MG63 (cell line): ENCODE data around the gene TM7SF3. TPM values are rescaled to one million over a fixed set of nuclear protein-coding genes. Genes with fewer than 3 reads are reported as not detected.
"Not testable (repeated sequence)": the region's sequence is repeated elsewhere in the genome, so short reads cannot be mapped to it uniquely, and the experiment has no call there.

ENCODE experiments used
- DNase-seq: peaks from one replicate; pipeline ENCODE4 v3.0.0-alpha.2; 2020
- H3K27me3 ChIP-seq: fragments of 250-450 bp; sonication (Bioruptor Pico); 2 replicates; pipeline ENCODE4 v1.5.1; 2020; ENCODE audit warnings: mild to moderate bottlenecking, moderate library complexity
- H3K36me3 ChIP-seq: fragments of 250-450 bp; sonication (Bioruptor Pico); 2 replicates; pipeline ENCODE4 v1.5.1; 2020; ENCODE audit warnings: mild to moderate bottlenecking, moderate library complexity
- H3K4me3 ChIP-seq: fragments of 250-450 bp; sonication (Bioruptor Pico); 2 replicates; pipeline ENCODE4 v1.5.1; 2020; ENCODE audit warnings: mild to moderate bottlenecking, moderate library complexity
- H3K9me3 ChIP-seq: fragments of 250-450 bp; sonication (Bioruptor Pico); 2 replicates; pipeline ENCODE4 v1.5.1; 2020; ENCODE audit warnings: mild to moderate bottlenecking, moderate library complexity
- total RNA-seq: library from RNA; depleted of rRNA; stranded (reverse); fragments of >200 nt; shearing (Covaris generic); gene quantifications from 2 replicates; pipeline ENCODE4 v1.2.3, GENCODE V29; 2014; ENCODE audit warnings: low replicate concordance

The TM7SF3 gene
- total RNA-seq, 1 experiment from 2014 or later: 89.3 TPM

- not testable (repeated sequence) for H3K4me3 ChIP-seq, H3K27me3 ChIP-seq, DNase-seq, H3K9me3 ChIP-seq
- peaks cover 16% of the 10 kb centered on the region for H3K36me3 ChIP-seq
These were observed 52.8 kb downstream of the TM7SF3 start for GRCh38 chr12:26961391-26961790.

GRCh38 chr12:26954027-26954426 lies 60.2 kb downstream of the TM7SF3 start:
- Histone ChIP-seq H3K9me3 (no peaks in the 10 kb centered on the region), H3K36me3 (peaks cover 13% of the 10 kb centered on the region), H3K4me3 (no peak overlapping the region), H3K27me3 (no peaks in the 10 kb centered on the region)
- DNase-seq: no peak

GRCh38 chr12:26953447-26953846 lies 60.7 kb downstream of the TM7SF3 start:
- H3K27me3 ChIP-seq: no peaks in the 10 kb centered on the region
- H3K36me3 ChIP-seq: peaks cover 16% of the 10 kb centered on the region
- no peak for DNase-seq
- peaks cover 4% of the 10 kb centered on the region; the same call in 1 of the 2 replicates for H3K9me3 ChIP-seq
- no peak overlapping the region for H3K4me3 ChIP-seq

- Histone ChIP-seq H3K4me3 (no peak overlapping the region), H3K9me3 (peaks cover 27% of the 10 kb centered on the region; the same call in 1 of the 2 replicates)
These were observed 65.9 kb downstream of the TM7SF3 start for GRCh38 chr12:26948309-26948708.

GRCh38 chr12:26941215-26941594 lies 73.0 kb downstream of the TM7SF3 start:
- peaks cover 21% of the 10 kb centered on the region; the same call in 1 of the 2 replicates for H3K9me3 ChIP-seq
- H3K4me3 ChIP-seq: no peak overlapping the region
- peaks cover 10% of the 10 kb centered on the region; the same call in 1 of the 2 replicates for H3K36me3 ChIP-seq
- no peaks in the 10 kb centered on the region for H3K27me3 ChIP-seq
- DNase-seq: no peak

More at GRCh38 chr12:26948309-26948708, 65.9 kb downstream of the TM7SF3 start:
- Histone ChIP-seq H3K27me3 (no peaks in the 10 kb centered on the region), H3K36me3 (peaks cover 10% of the 10 kb centered on the region)
- no peak for DNase-seq

DNA sequence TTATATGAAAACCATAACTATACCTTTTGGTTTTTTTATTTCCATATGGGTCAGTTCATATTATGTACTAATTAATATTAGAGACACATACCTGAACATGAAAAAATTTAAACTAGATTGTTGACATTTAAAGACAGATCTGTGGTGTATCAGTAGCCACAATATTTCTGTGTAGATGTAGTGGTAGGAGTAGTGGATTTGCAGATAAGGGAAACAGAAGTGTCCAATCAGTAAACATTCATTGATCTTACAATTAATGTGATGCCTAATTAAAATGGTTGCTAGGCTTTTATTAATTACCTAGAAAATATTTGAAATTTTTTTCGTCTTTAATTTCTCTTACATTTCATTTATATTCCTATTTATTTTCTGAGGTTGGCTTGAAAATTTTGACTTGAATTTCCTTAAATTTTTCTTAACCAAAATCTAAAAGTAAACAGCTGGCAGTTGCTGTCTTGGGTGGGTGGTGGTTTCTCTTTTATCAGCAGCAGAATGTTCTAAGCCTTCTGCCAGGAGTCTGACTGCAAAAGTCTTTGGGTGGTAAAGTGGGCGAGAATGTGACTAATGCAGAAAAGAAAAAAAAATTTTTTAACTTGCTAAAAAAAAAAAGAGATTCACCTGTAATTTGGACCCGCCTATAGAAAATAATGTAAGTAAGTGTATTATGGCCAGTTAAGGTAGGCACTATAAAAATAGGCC lies 73.5 kb downstream of the TM7SF3 start:
- peaks cover 21% of the 10 kb centered on the region; the same call in 1 of the 2 replicates for H3K9me3 ChIP-seq

DNA sequence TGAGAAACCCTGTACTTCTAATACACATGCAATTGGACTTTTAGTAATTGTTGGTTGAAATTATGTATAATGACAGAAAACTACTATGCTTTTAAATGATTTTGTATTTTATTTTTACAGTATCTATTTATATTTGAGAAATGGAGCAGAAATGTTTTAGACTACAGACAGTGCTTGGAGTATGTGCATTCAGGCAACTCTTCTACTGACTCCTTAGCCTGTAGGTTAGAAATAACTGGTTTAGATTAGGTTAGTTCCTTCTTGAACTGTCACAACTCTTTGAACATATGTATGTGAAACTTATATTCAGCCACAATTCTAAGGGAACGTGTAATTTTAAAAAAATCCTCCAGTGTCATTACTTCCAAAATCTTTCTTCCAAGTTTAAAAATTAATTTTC lies 74.2 kb downstream of the TM7SF3 start:
- DNase-seq: no peak
- H3K9me3 ChIP-seq: peaks cover 17% of the 10 kb centered on the region; the same call in 1 of the 2 replicates
- peaks cover 12% of the 10 kb centered on the region; the same call in 1 of the 2 replicates for H3K36me3 ChIP-seq
- no peaks in the 10 kb centered on the region for H3K27me3 ChIP-seq
- peak overlapping the region; percentile 91 for H3K4me3 ChIP-seq

More for the DNA sequence above, 73.5 kb downstream of the TM7SF3 start:
- Histone ChIP-seq H3K27me3 (no peaks in the 10 kb centered on the region), H3K36me3 (peaks cover 12% of the 10 kb centered on the region; the same call in 1 of the 2 replicates), H3K4me3 (no peak overlapping the region)
- no peak for DNase-seq

DNA sequence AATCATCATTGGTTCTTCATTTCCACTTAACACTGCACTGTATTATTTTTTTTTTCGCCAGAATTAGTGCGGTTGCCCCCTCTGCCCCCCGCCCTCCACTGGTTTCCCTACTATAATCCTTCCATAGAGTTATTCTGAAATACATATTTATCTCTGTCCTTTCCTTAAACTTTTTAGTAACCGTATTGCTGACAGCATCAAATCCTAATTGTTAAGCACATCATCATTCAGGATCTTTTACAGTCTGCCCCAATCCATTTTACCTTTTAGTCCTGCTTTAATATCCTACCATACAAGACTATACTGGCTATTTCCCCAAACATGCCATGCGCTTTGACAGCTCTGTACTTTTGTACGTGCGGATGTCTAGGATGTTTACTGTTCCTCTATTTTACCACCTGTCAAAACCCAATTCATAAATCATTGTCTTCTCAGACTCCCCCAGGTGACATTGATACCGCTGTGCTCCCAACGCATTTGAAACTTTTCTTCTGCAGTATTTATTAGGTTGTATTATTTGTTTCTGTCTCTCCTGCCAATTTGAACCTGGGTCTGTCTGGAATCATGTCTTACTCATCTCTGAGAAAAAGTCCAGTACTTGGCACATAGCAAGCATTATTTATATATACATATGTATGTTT lies 74.9 kb downstream of the TM7SF3 start:
- Histone ChIP-seq H3K9me3 (peaks cover 10% of the 10 kb centered on the region; the same call in 1 of the 2 replicates), H3K27me3 (no peaks in the 10 kb centered on the region), H3K4me3 (peak overlapping the region; percentile 91), H3K36me3 (peaks cover 16% of the 10 kb centered on the region)
- no peak for DNase-seq

DNA sequence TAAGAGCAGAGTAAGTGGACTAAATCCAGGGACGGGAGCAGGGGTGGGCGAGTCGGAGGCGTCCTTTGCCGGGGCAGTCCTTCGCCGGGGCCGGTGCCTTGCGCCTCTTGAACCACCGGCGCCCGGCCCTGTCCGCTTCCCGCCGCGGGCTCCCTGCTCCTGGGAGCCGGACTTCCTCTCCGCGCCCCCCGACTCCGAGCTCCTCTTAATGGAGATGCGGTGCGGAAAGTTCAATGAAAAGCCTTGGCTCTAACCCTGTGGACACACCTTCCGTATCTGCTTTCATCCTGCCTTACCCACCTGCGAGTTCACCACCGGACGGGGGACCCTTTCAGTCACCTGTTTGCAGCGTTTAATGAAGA lies 75.5 kb downstream of the TM7SF3 start:
- Histone ChIP-seq H3K4me3 (peak overlapping the region; percentile 91), H3K36me3 (peaks cover 15% of the 10 kb centered on the region), H3K27me3 (no peaks in the 10 kb centered on the region), H3K9me3 (peaks cover 4% of the 10 kb centered on the region; the same call in 1 of the 2 replicates)
- no peak for DNase-seq

- no peaks in the 10 kb centered on the region for H3K27me3 ChIP-seq
- no peaks in the 10 kb centered on the region for H3K9me3 ChIP-seq
- peak; percentile 99 for DNase-seq
- peaks cover 19% of the 10 kb centered on the region for H3K36me3 ChIP-seq
- H3K4me3 ChIP-seq: peak within 1 kb of the TSS; percentile 91
These were observed 76.1 kb downstream of the TM7SF3 start, which contains the start of the genes FGFR1OP2 and INTS13 for GRCh38 chr12:26937863-26938700. FGFR1OP2 (plus strand) TSS chr12:26938470; CDS start chr12:26954159, 15,689 bp downstream. INTS13 (minus strand) TSS chr12:26937981; CDS start chr12:26936803, 1,178 bp downstream.

- Histone ChIP-seq H3K27me3 (no peaks in the 10 kb centered on the region), H3K36me3 (peaks cover 24% of the 10 kb centered on the region), H3K9me3 (no peaks in the 10 kb centered on the region), H3K4me3 (peak overlapping the region; percentile 91)
- no peak for DNase-seq
These were observed 76.7 kb downstream of the TM7SF3 start for GRCh38 chr12:26937443-26937862.

DNA sequence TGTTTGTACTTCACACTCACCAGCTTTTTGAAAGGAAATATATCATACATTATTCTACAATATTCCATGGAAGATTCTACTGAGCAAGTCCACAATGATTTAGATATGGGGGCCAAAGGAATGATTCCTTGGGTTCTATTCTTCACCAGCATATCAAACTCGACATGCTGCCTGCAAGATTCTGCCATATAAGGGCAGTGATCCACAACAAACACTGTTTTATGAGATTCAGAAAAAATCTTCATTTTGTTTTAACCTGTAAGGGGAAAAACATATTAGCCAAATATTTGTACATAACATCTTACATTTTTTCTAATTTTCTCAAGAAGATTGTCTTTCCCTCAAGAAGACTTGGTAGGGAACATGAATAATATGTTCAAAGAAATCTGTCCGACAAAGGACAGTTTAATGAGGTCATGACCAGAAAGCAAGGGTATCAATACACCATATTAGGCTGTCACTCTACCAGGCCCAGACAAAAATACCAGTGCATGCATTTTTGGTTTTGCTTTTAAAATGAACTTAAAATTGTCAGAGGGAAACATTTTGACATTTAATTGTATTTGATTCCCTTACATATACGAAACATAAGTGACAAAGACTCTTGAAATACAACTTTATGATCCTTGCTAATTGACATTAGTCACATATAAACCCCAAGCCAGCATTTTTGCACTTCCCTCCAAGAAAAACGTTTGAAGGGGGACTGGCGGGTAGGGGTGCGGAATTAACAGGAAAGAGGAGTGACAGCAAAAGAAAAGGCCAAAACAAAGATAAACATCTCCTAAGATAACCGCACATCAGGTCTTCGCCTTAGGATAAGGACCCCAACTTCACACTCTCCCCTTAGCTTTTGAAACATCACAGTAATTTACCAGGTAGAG lies 77.4 kb downstream of the TM7SF3 start:
- Histone ChIP-seq H3K36me3 (peaks cover 27% of the 10 kb centered on the region), H3K27me3 (no peaks in the 10 kb centered on the region), H3K4me3 (peak overlapping the region; percentile 91), H3K9me3 (no peaks in the 10 kb centered on the region)
- peak; percentile 14 for DNase-seq

DNA sequence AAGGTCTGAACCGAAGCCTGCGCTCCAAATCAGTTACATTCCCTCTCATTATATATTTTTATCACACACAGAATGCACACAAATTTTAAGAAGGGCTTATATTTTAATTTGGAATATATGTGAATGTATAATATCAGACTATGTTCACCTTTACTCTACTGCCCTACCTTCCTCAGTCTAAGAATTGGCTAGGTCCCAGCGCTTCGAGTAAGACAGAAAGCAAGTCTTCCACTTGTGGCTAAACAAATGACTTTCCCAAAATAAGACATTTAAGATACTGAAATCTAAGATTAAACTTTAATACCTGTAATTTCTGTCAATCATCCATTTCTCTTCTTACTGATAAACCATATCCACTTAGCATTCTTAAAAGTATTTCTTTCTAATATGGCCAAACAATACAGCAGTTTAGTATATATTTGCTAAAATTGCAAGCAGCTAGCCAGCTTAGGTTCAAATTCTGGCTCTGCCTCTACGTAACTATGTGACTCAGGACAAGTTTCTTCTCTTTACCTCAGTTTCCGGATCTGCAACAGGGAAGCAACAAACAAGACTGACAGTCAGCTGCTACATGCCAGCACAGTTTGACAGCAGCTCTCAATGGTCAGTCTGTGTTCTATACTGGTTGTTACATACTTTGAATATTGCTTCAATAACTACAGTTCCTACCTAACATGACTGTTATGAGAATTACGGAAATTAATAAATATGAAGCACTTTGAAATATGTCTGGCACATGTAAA lies 78.4 kb downstream of the TM7SF3 start:
- H3K4me3 ChIP-seq: peak overlapping the region; percentile 91
- no peak for DNase-seq
- H3K27me3 ChIP-seq: no peaks in the 10 kb centered on the region
- no peaks in the 10 kb centered on the region for H3K9me3 ChIP-seq
- peaks cover 30% of the 10 kb centered on the region for H3K36me3 ChIP-seq

- peaks cover 67% of the 10 kb centered on the region for H3K36me3 ChIP-seq
- no peak for DNase-seq
- H3K27me3 ChIP-seq: no peaks in the 10 kb centered on the region
- H3K9me3 ChIP-seq: no peaks in the 10 kb centered on the region
- H3K4me3 ChIP-seq: no peak overlapping the region
These were observed 84.6 kb downstream of the TM7SF3 start for GRCh38 chr12:26929590-26929989.

DNA sequence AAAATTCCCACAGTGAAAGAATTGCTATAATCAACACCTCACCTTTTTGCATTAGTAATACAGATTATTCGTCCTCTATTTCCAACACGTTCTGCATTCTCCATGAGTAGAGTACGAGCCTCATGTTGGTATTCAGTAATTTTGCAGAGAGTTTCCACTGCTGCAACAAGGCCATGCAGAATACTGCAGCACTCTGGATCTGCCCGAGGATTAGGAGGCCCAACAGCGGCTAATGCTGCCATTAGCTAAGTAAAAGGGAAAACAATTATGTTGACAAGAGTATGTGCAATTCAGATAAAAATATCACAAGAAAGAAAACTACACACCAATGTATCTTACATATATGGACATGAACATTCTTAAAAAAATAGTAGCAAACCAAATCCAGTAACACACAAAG lies 85.5 kb downstream of the TM7SF3 start:
- Histone ChIP-seq H3K36me3 (peaks cover 71% of the 10 kb centered on the region), H3K9me3 (no peaks in the 10 kb centered on the region), H3K27me3 (no peaks in the 10 kb centered on the region), H3K4me3 (no peak overlapping the region)
- no peak for DNase-seq
